Measurements from ENCODE around the gene SEZ6L.

DNA sequence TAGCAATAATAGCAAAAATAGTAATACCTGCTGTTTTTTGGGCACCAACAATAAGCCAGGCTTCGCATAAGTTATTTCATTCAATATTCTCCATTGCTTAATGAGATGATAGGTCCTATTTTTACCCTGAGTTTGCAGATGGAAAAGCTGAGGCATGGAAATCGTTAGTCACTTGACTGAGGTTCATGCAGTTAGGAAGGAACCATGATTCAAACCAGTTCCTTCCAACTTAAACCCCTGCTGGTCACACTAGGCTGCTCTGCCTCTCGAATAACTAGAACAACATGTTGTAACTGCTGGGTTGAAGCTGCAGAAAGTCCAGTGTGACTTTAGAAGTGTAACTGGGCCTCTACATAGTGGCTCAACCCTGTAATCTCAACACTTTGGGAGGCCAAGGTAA is 69.3 kb downstream of the SEZ6L start:
- TF ChIP-seq, protein P1, sequence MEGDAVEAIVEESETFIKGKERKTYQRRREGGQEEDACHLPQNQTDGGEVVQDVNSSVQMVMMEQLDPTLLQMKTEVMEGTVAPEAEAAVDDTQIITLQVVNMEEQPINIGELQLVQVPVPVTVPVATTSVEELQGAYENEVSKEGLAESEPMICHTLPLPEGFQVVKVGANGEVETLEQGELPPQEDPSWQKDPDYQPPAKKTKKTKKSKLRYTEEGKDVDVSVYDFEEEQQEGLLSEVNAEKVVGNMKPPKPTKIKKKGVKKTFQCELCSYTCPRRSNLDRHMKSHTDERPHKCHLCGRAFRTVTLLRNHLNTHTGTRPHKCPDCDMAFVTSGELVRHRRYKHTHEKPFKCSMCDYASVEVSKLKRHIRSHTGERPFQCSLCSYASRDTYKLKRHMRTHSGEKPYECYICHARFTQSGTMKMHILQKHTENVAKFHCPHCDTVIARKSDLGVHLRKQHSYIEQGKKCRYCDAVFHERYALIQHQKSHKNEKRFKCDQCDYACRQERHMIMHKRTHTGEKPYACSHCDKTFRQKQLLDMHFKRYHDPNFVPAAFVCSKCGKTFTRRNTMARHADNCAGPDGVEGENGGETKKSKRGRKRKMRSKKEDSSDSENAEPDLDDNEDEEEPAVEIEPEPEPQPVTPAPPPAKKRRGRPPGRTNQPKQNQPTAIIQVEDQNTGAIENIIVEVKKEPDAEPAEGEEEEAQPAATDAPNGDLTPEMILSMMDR (IDR thresholded peaks at IDR 0.05), result no peak
- TF ChIP-seq POLR2A (IDR thresholded peaks at IDR 0.05) (no peak), EP300 (IDR thresholded peaks at IDR 0.05; ENCODE audit: low read depth) (no peak)

Data from transverse colon (tissue), 3 donors.